ENCODE measurements around the gene HELZ. TPM values are rescaled to one million over a fixed set of nuclear protein-coding genes. Genes with fewer than 3 reads are reported as not detected.
A peak's percentile ranks its signal among the peaks of the same experiment; 100 is the strongest.
"Not testable (repeated sequence)": the region's sequence is repeated elsewhere in the genome, so short reads cannot be mapped to it uniquely, and the experiment has no call there.

The HELZ gene
- polyA plus RNA-seq, 4 donors, result 25.7 to 37.0 (median 30.7) TPM

DNA sequence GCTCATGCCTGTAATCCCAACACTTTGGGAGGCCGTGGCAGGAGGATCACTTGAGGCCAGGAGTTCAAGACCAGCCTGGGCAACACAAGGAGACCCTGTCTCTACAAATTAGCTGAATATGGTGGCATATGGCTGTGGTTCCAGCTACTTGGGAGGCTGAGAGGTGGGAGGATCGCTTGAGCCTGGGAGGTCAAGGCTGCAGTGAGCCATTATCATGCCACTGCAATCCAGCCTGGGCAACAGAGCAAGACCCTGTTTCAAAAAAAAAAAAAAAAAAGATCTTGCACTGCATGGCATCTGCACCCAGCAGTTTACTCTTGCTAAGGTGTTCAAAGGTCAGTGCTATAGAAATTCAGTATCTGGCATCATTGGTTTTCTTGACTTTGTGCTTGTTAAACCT lies 26.2 kb upstream of the HELZ start:
- DNase-seq (ENCODE audit: low read depth in 4 of 4, low spot score in 3 of 4), result not testable (repeated sequence)

DNA sequence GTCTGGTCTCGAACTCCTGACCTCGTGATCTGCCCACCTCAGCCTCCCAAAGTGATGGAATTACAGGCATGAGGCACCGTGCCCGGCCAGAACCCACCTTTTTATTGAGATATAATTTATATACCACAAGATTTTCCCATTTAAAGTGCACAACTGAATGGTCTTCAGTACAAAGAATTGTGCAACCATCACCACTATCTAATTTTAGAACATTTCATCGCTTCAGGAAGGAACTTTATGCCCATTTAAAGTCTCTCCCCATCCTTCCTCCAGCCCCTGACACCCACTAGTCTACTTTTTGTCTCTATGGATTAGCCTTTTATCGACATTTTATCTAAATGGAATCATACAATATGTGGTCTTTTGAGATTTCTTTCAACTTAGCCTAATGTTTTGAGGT lies 25.4 kb upstream of the HELZ start:
- DNase-seq (ENCODE audit: low read depth in 4 of 4, low spot score in 3 of 4), result no peak

DNA sequence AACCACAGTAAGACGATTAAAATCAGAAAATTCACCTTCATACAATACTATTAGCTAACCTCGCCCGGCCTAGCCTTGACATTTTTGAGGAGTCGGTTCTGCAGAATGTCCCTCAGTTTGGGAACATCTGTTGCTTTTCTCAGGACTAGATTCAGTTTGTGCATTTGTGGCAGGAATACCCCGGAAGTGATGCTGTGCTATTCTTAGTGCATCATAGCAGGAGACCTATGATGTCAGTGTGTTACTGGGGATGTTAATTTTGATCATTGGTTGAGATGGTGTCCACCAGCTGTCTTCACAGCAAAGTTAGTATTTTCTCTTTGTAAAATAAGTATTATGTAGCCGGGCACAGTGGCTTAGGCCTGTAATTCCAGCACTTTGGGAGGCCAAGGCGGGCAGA lies 21.5 kb upstream of the HELZ start:
- no peak for DNase-seq (ENCODE audit: low read depth in 4 of 4, low spot score in 3 of 4)

DNA sequence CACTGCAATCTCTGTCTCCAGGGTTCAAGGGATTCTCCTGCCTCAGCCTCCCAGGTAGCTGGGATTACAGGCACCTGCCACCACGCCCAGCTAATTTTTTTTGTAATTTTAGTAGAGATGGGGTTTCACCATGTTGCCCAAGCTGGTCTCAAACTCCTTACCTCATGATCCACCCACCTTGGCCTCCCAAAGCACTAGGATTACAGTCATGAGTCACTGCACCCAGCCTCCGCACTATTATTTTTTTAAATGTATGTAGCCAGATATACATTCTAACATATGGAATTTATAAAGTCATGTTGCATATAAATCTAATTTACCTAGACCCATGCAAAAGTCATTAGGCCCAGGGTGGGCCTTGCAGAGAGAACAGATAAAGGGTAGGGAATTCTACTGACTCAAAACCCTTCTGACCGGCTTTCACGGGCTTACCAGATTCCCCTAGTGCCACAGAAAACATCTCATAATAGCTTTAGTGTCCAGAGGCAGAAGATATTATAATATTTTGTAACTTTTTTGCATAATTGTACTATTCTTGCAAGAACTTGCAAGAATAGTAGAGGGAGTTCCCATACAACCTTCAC lies 20.5 kb upstream of the HELZ start:
- no peak for DNase-seq (ENCODE audit: low read depth in 4 of 4, low spot score in 3 of 4)

DNA sequence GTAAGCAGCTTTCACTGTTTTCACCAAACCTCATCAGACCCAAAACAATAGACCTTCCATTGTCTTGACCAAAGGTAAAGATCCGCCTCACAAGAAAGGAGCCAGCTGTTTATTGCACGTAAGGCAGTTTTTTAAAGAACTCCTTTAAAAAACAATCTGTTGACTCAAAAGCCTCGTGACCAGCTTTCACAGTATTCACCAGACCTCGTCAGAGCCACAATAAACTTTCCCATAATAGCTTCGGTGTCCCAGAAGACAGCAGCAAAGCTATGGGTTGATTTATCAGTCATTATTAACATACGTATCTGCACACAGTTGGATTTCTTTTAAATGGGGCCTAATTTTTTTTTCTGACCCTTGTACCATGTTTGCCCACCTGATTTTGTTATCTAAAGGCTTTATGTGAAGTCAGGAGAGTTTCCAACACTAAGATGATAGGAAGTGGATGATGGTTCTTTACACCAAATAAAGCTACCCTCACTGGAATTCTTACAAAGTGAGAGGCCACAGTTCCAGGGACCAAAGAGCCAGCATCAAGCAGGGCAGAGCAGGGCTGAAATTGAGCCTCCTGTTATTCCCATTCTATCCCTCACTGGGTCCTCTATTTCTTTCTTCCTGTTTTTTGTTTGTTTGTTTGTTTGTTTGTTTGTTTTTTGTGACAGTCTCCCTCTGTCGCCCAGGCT lies 17.6 kb upstream of the HELZ start:
- DNase-seq (ENCODE audit: low read depth in 4 of 4, low spot score in 3 of 4), result no peak

DNA sequence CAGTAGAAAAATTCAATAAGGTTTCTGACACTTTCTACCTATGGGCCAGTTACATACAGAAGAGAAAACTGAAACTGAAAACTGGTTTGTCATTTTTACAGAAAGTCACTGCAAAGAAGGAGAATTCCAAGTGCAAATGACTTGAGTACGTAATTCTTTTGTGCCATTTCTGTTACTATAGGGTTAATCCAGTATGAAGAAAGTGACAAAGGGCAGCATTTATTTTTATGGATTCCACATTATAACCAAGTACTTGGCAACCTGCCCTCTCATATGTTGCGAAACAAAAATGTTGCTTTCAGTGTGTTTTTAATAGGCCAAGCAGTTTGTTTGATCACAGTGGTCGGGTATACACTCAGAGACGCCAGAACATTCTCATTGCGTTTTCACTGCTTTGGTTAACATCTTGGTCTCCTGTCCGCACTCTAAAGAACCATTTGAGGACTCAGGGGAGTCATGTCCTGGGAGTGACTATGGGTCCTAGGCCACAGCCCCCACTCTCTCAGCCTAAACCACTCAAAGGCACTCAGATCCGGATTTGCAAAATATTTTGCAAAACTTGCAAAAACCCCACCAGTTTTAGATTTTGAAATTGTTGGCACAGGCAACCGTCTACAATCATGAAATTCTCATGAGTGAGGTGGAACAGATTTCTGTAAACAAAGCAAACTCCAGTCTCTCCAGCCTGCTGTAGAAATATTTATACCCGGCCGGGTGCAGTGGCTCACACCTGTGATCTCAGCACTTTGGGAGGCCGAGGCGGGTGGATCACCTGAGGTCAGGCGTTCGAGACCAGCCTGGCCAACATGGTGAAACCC lies 15.4 kb upstream of the HELZ start:
- no peak for DNase-seq (ENCODE audit: low read depth in 4 of 4, low spot score in 3 of 4)

DNA sequence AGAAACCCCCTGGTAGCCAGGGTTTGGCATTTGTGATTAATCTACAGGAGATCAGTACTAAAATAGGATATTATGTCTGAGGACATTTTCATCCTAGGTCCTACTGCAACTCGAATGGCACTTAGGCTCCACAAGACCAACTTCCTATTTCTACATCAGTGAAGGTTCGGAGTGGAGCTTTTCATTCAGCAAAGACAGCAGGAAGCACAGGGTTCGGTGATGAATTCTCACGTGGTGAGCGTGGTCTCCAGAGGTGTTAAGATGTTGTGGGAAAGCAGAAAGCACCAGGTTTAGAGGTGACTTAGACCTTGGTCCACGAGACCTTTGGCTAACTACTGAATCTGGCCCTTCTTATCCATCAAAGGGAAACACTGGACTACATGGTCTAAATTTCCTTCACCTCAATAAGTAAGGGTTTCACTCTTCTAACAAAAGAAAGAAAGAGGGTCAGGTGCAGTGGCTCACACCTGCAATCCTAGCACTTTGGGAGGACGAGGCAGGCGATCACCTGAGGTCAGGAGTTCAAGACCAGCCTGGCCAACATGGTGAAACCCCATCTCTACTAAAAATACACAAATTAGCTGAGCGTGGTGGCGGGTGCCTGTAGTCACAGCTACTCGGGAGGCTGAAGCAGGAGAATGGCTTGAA lies 13.9 kb upstream of the HELZ start:
- DNase-seq (ENCODE audit: low read depth in 4 of 4, low spot score in 3 of 4), result no peak

DNA sequence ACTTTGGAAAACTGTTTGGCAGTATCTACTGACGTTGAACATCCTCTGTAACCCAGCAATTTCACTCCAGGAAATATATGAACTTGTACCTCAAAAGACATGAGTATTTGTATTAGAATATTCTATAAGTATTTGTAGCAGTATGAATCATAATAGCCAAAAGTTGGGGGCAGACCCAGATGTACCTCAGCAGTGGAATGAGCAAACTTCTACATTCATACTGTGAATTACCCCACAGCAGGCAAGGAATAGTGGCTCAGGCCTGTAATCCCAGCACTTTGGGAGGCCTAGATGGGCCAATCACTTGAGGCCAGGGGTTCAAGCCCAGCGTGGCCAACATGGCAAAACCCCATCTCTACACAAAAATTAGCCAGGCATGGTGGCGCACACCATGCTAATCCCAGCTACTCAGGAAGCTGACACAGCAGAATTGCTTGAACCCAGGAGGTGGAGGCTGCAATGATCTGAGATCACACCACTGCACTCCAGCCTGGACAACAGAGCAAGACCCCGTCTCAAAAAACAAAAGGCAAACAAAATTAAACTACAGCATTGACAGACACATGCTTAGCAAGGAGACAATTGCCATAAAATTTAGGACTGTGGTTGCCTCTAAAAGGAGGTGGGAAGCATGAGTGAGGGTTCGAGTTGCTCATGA lies 11.2 kb upstream of the HELZ start:
- no peak for DNase-seq (ENCODE audit: low read depth in 4 of 4, low spot score in 3 of 4)

DNA sequence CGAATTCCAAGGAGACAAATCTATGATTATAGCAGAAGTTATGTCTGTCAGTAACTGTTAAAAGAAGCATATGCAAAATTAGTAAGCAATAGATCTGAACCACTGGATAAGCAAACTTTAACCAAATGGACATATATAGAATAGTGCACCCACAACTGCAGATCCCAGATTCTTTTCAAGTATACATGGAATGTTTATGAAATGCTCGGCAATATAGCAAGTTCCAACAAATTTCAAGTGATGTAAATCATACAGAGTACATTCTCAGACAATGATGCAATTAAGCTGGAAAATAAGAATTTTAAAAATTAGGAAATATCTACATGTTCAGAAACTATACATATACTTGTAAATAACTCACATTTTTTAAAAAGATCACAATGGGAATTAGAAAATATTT lies 8.4 kb upstream of the HELZ start:
- no peak for DNase-seq (ENCODE audit: low read depth in 4 of 4, low spot score in 3 of 4)

DNA sequence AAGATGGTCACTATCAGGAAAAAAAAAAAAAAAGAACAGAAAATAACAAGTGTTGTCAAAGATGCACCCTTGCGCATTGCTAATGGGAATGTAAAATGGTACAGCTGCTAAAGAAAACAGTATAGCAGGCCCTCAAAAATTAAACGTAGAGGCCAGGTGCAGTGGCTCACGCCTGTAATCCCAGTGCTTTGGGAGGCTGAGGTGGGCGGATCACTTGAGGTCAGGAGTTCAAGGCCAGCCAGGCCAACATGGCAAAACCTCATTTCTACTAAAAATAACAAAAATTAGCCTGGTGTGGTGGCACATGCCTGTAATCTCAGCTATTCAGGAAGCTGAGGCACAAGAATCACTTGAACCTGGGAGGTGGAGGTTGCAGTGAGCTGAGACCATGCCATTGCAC lies 6.6 kb upstream of the HELZ start:
- DNase-seq (ENCODE audit: low read depth in 4 of 4, low spot score in 3 of 4), result not testable (repeated sequence)

DNA sequence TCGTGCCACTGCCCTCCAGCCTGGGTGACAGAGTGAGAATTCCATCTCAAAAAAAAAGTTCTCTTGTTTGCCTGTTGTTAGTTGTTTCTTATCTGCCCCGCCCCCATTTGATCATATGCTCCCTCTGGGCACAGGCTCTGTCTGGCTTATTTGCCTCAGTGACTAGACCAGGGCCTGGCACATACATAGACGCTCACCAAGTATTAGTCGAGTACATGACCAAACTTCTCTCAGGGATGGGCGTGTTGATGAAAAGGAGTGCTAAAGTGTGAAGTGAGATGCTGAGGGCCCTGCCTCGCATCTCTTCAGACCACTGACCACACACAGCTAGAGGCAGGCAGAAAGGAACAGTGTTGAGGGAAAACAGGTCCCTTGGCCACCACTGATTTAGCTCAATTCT lies 3.3 kb upstream of the HELZ start:
- DNase-seq (ENCODE audit: low read depth in 4 of 4, low spot score in 3 of 4), result no peak

DNA sequence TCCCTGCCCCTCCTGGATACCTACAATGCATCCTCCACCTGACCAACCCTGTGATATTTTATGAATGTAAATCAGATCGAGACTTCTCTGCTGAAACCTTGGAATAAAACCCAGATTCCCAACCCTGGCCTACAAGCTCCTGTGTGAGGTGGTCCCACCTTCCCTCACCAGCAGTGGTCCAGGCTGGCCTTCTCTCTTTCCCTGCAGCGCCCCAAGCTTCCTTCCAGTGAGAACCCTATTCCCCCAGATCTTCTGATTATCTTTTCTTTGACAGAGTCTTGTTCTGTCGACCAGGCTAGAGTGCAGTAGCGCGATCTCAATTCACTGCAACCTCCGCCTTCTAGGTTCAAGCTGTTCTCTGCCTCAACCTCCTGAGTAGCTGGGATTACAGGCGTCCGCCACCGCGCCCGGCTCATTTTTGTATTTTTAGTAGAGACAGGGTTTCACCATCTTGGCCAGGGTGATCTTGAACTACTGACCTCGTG lies 2.5 kb upstream of the HELZ start:
- no peak for DNase-seq (ENCODE audit: low read depth in 4 of 4, low spot score in 3 of 4)

DNA sequence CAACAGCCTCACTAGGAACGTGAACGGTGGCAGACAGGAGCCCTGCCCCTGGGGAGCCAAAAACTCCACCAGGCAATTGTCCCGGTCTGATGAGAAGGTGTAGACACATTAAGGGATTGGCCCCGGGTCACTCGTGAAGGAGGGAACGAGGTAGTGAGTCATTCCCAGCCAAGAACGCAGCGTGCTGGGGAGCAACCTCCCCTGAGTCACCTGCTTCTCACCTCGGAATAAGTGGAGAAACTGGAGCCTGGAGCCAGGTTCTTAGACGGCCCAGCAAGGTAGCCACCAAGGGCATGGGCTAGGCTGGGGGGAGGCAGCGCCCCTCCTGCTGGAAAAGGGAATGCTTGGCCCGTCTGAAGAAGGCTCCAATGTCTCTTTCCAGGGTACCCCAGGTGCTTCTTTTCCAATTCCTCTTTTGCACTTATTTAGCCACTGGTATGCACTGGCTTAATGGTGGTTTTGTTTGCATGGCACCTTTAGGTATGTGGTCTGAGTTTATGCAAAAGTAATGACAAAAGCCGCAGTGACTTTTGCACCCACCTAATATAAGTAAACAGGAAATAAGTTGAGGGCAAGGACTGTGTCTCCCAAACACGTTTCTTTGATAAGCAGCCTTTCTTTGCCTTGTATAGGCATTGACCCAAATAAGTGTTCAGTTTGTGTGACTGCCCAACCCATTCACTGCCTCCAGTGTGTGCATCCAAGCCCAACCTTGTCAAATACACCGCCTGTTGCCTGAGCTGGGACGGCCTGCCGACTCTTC lies 1.8 kb upstream of the HELZ start:
- DNase-seq (ENCODE audit: low read depth in 4 of 4, low spot score in 3 of 4), result peak in 1 of 4 donors; percentile 36

DNA sequence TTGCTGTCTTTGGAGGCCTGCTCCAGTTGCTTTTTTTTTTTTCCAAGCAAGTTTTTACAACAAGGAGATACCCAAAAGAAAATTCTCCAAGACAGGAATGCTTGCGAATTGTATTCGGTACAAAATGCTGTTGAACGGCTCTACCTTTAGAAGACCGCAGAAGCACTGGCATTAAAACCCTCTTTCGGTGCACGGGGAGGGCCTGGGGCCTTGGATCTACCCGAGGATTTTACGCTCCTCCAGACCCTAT lies 1.3 kb upstream of the HELZ start:
- peak in 1 of 4 donors; percentile 28 for DNase-seq (ENCODE audit: low read depth in 4 of 4, low spot score in 3 of 4)

DNA sequence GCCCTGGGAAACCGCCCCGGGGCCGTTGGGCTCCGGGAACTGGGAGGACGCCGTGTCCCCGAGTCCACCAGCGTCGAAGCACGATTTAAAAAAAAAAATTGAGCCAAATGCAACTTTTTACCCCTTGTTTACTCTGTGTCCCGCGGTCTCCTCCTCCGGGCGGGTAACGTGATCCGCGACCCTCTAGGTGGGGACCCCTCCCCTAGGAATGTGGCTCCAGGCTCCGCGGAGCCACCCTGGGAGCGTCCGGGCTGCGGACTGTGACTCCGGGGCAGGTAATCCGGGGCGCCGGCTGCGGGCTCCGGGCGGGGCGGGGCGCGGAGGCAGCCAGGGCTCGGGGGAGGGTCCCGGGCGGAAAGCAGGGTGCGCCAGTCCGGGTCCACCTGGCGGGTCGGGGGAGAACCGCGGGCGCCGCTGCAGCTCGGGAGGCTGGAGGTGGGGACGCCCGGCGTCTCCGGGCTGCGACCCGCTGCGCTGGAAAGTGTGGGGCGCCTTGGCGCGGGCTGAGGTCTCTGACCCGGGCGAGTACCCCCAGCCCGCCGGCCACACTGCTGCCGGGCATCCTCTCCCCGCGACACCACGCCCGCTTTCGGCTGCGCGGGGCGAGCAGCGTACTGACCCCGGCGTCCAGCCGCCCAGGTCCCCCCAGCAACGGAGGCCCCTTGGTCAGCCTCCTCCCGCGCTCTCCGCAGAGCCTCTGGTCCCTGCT lies 852 bp upstream of the HELZ start:
- DNase-seq (ENCODE audit: low read depth in 4 of 4, low spot score in 3 of 4), result peak in 1 of 4 donors; percentile 47

DNA sequence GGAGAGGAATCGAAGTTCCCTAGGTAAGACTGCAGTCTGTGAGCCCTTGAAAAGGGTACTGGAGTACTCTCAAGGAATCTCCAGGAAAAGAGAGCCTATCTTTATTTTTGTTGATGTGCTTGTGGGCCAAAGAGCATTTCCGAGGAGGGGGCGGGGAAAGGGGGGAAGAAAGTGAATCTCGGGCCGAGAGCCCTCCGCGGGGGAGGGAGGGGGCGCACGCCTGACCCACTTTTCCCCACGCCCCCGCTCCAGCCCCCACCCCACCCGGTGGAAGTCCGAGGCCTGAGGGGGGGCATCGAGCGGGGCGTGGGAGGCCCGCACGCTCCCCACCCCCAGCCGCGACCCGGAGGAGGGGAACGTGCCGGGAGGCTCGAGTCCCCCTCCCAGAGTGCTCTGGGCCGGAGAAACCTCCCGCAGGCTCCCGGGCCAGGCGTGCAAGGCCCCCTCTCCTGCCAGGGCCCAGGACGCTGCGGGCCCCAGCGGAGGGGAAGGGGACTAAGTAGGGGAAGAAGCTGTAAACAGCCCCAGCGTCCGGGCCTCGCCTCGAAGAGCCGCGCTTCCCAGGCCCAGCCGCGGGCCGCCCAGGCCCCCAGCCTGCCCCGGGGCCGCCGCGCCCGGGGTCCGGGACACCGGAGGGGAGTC lies 444 bp downstream of the HELZ start:
- no peak for DNase-seq (ENCODE audit: low read depth in 4 of 4, low spot score in 3 of 4)

DNA sequence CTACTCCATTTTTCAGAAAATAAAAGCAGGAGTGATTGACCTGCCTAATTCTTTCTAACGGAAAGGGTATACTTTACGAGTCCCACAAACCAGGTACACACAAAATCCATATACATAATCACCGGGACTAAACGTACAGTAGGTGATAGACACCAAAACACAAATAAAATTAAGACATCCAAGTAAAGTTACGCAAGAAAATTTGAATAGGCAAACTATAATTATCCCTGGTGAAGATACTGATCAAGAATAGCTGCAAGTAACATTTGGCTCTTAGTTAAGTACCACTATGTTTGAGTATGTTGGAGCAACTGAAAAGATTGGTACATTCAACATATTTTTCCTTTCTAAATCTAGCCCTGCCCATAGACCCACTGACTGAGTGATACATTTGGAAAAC lies 1.7 kb downstream of the HELZ start:
- no peak for DNase-seq (ENCODE audit: low read depth in 4 of 4, low spot score in 3 of 4)

DNA sequence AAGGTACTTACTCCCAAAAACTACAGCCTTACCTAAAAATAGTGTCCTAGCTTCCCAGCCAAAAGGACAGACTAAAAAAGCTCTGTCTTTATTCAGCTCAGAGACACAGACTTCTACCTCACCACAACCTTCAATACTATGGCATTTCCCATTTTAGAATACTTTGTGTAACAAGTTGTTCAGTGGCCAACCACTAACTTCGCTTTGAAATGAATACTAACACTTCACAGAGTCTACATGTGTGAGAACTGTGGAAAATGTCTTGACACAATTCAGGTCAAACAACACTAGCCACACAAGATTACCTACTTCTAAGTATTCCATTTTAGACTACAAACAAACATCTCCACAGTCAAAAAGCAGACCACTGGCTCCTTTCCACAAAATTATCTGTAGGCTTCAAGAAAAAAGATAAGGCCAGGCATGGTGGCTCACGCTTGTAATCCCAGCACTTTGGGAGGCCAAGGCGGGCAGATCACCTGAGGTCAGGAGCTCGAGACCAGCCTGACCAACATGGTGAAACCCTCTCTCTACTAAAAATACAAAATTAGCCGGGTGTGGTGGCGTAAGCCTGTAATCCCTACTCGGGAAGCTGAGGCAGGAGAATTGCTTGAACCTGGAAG lies 3.2 kb downstream of the HELZ start:
- DNase-seq (ENCODE audit: low read depth in 4 of 4, low spot score in 3 of 4), result no peak

DNA sequence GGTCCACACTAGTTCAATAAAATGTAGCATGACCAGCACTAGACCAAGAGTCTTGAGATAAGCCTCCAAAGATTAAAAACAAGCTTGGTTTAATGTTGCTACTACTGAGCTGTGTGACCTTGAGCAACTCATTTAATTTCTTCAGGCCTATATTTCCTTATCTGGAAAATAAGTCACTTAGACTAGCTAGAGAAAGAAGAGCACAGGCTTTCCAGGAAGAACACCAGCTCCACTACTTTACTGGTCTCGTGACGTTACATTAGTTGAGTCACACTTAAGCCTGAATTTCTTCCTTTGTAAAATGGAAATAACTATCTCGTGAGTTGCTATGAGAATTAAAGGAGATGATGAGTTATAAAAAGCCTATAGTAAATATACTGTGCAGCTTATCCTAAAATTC lies 5.4 kb downstream of the HELZ start:
- DNase-seq (ENCODE audit: low read depth in 4 of 4, low spot score in 3 of 4), result no peak

Data from right renal pelvis (tissue), 4 donors.